Right lobe of liver (tissue), 6 donors: ENCODE measurements around the gene CD4. TPM values are rescaled to one million over a fixed set of nuclear protein-coding genes. Genes with fewer than 3 reads are reported as not detected.

Source experiments
- ATAC-seq, 4 donors: fragments of 200-7000 bp; cut with Tn5 transposase; one replicate each; pipeline ENCODE4 v1.9.1; 2020; ENCODE audit warnings: mild to moderate bottlenecking in 4 of 4, moderate library complexity in 4 of 4
- DNase-seq, 3 donors: peaks; one replicate each; pipeline ENCODE4 v3.0.0-alpha.2; 2020
- H3K27ac ChIP-seq, 3 donors: fragments of 200-600 bp; one replicate each; pipeline ENCODE4 v1.8.0; 2022
- H3K27me3 ChIP-seq, 2 donors: fragments of 200-600 bp; one replicate each; pipeline ENCODE4 v1.8.0; 2022
- H3K36me3 ChIP-seq, 4 donors: fragments of 200-600 bp; sonication (generic) in 1 of 4; one replicate each; pipeline versions ENCODE4 v1.5.1 to v1.8.0; 2017 to 2022; ENCODE audit warnings: control low read depth in 1 of 4
- H3K4me1 ChIP-seq, 4 donors: fragments of 200-600 bp; sonication (generic) in 1 of 4; one replicate each; pipeline versions ENCODE4 v1.5.1 to v1.8.0; 2017 to 2022; ENCODE audit warnings: control low read depth in 1 of 4
- H3K4me3 ChIP-seq, 3 donors: fragments of 200-600 bp; one replicate each; pipeline ENCODE4 v1.8.0; 2022
- H3K9me3 ChIP-seq, 4 donors: fragments of 200-600 bp; sonication (generic) in 1 of 4; one replicate each; pipeline versions ENCODE4 v1.5.1 to v1.8.0; 2017 to 2022; ENCODE audit warnings: control low read depth in 1 of 4
- CTCF ChIP-seq, 4 donors: fragments of 200-600 bp in 3 of 4; fragments of 450-650 bp in 1 of 4; IDR thresholded peaks; one replicate each; pipeline versions ENCODE4 v1.5.1 to v1.8.0; 2016 to 2022; ENCODE audit warnings: antibody characterized with exemption in 4 of 4, mild to moderate bottlenecking in 2 of 4
- POLR2A ChIP-seq: fragments of 450-650 bp; IDR thresholded peaks from one replicate; pipeline ENCODE4 v1.6.1; 2017; ENCODE audit warnings: antibody characterized with exemption, mild to moderate bottlenecking
- WGBS: methylation state at CpG from one replicate; pipeline ENCODE4 v1.1.6; 2018; ENCODE audit warnings: low coverage, low lambda C conversion rate; ENCODE audit not compliant: insufficient coverage; ENCODE audit errors: missing lambda C conversion rate; 5-methylcytosine and 5-hydroxymethylcytosine counted together
- intact Hi-C, 2 donors: fragments of 100-400 bp; cut with DNase I; formaldehyde crosslinking; loops; one replicate each; pipeline versions ENCODE4 v1.11.2 to v1.14.1; 2022
- total RNA-seq, 6 experiments: library from RNA; depleted of rRNA in 2 of 6; stranded (reverse); fragments of >200 nt in 2 of 6; fragmentation: NEBNext Ultra II Directional in 3 of 6; extraction: Animal tissue kit (Norgen Biotek cat#: 25700) in 3 of 6; gene quantifications; one replicate each; pipeline versions ENCODE4 v1.1.0 to v1.2.4, GENCODE V29; 2016 to 2023
- donor health status: DM: no; HTN: yes; CAD: no.
- donor health status: DM: no; HTN: no; CAD: no.
- donor health status: DM: no; HTN: no; CAD: no.
- donor health status: DM: no; HTN: yes; CAD: no.
- donor health status: DM: no; HTN: yes; CAD: no.

The CD4 gene
- total RNA-seq, 6 experiments from 2014 or later, result 10.0 to 41.6 (median 28.1) TPM

DNA sequence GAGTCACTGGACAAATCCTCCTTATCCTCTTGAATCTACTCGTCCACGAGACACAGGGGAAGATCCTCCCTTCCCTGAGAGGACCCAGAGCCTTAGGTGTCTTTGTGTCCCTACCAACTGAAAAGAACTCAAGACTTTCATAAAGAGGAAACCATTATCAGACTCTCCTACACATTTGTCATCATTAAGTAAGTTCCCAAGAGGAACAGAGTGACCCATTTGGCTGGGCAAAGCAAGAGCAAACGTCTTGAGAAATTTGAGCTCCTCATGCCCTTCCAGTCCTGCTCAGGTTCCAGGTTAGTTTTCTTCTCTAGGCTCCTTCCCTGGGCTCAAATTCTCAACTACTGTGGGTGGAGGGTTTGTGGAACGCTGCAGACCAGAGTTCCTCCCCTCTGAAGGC, 42.1 kb upstream of the CD4 start:
- intact Hi-C loops, result no loop called here
- Histone ChIP-seq H3K4me3 (no peak overlapping the region), H3K4me1 (peaks cover 0 to 8% (median 0%) of the 10 kb centered on the region in 4 donors), H3K27ac (no peak overlapping the region), H3K27me3 (no peaks in the 10 kb centered on the region), H3K9me3 (no peaks in the 10 kb centered on the region), H3K36me3 (peaks cover 0 to 52% (median 29%) of the 10 kb centered on the region in 4 donors)
- 64% methylated on average over 3 of the region's 4 CpGs for WGBS
- TF ChIP-seq POLR2A, result no peak
- no peak for TF ChIP-seq CTCF (IDR thresholded peaks at IDR 0.05)
- ATAC-seq (no peak), DNase-seq (no peak)

DNA sequence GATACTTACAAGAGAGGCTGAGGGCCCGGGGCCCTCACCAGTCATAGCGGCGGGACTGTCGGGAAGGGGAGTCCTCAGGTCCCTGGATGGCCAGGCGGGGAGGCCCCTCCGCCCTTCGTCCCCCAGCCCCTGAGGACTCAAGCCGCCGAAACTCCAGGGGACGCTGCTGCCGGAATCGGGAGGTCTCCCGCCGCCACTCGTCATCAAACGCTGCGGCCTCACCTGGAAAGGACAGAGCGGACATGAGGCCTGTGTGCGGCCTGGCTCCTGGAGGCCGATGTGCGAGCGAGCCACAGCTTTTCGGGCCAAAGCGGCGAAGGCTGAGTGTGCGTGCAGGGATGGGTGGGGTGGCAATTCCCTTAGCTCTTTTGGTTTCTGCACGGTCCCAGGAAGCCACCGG, 40.6 kb upstream of the CD4 start:
- H3K4me3 ChIP-seq, result no peak overlapping the region
- intact Hi-C loops, result no loop called here
- TF ChIP-seq CTCF (IDR thresholded peaks at IDR 0.05) (no peak), POLR2A (no peak)
- WGBS, result no CpG with 5 or more reads among the region's 28 CpGs
- no peaks in the 10 kb centered on the region for H3K9me3 ChIP-seq
- H3K4me1 ChIP-seq, result peaks cover 0 to 10% (median 0%) of the 10 kb centered on the region in 4 donors
- H3K27ac ChIP-seq, result no peak overlapping the region
- no peaks in the 10 kb centered on the region for H3K27me3 ChIP-seq
- DNase-seq (no peak), ATAC-seq (no peak)
- H3K36me3 ChIP-seq, result peaks cover 0 to 52% (median 29%) of the 10 kb centered on the region in 4 donors

- Histone ChIP-seq H3K27ac (no peak overlapping the region), H3K4me1 (peaks cover 0 to 21% (median 5%) of the 10 kb centered on the region in 4 donors), H3K4me3 (no peak overlapping the region), H3K36me3 (peaks cover 0 to 52% (median 29%) of the 10 kb centered on the region in 4 donors), H3K9me3 (no peaks in the 10 kb centered on the region), H3K27me3 (no peaks in the 10 kb centered on the region)
- TF ChIP-seq POLR2A (no peak), CTCF (IDR thresholded peaks at IDR 0.05) (no peak)
- WGBS, result 83% methylated on average over 4 of the region's 4 CpGs
- DNase-seq, result no peak
- no peak for ATAC-seq
- intact Hi-C loops, result no loop called here
These were observed 38.8 kb upstream of the CD4 start for GRCh38 chr12:6750506-6750905.

GRCh38 chr12:6751767-6752166, 37.6 kb upstream of the CD4 start:
- WGBS, result 77% methylated on average over 6 of the region's 7 CpGs
- Histone ChIP-seq H3K4me1 (peaks cover 0 to 21% (median 5%) of the 10 kb centered on the region in 4 donors), H3K36me3 (peaks cover 0 to 52% (median 29%) of the 10 kb centered on the region in 4 donors), H3K27me3 (no peaks in the 10 kb centered on the region), H3K27ac (peak overlapping the region in 2 of 3 donors; percentile 93 to 99), H3K4me3 (peak overlapping the region; percentile 85 to 98 (median 97)), H3K9me3 (no peaks in the 10 kb centered on the region)
- DNase-seq (no peak), ATAC-seq (no peak)
- no peak for TF ChIP-seq POLR2A
- no peak for TF ChIP-seq CTCF (IDR thresholded peaks at IDR 0.05)
- intact Hi-C loops, result no loop called here
